HG02981 (cell line): ENCODE data around the gene LAYN.

Experiments used
- ATAC-seq: cut with Tn5 transposase; IDR thresholded peaks from one replicate; pipeline ENCODE4 v1.9.1; 2021; ENCODE audit warnings: mild to moderate bottlenecking, moderate library complexity; ENCODE audit not compliant: unreplicated experiment

LAYN gene

GRCh38 chr11:111531136-111531535 lies 9.4 kb upstream of the LAYN start:
- ATAC-seq: no peak

GRCh38 chr11:111531687-111532364 lies 8.7 kb upstream of the LAYN start:
- no peak for ATAC-seq

GRCh38 chr11:111532365-111532709 lies 8.2 kb upstream of the LAYN start:
- ATAC-seq: no peak

GRCh38 chr11:111535281-111535680 lies 5.2 kb upstream of the LAYN start:
- no peak for ATAC-seq

GRCh38 chr11:111537336-111537860 lies 3.1 kb upstream of the LAYN start:
- ATAC-seq: no peak

- ATAC-seq: no peak
Measured at GRCh38 chr11:111538407-111539114, 2.0 kb upstream of the LAYN start.

GRCh38 chr11:111539426-111540113 lies 950 bp upstream of the LAYN start:
- ATAC-seq: no peak

- ATAC-seq: no peak
Measured at GRCh38 chr11:111540937-111541253, 375 bp downstream of the LAYN start.

GRCh38 chr11:111541254-111542061 lies 938 bp downstream of the LAYN start:
- ATAC-seq: no peak

- ATAC-seq: no peak
Measured at GRCh38 chr11:111542606-111543275, 2.2 kb downstream of the LAYN start.

- no peak for ATAC-seq
Measured at GRCh38 chr11:111548525-111548924, 8.0 kb downstream of the LAYN start.

- no peak for ATAC-seq
Measured at GRCh38 chr11:111549196-111549868, 8.8 kb downstream of the LAYN start.

- ATAC-seq: no peak
Measured at GRCh38 chr11:111549869-111550203, 9.3 kb downstream of the LAYN start.

GRCh38 chr11:111550258-111550657 lies 9.7 kb downstream of the LAYN start:
- ATAC-seq: no peak

GRCh38 chr11:111554532-111554931 lies 14.0 kb downstream of the LAYN start:
- ATAC-seq: no peak

- no peak for ATAC-seq
Measured at GRCh38 chr11:111555255-111555654, 14.7 kb downstream of the LAYN start.

- no peak for ATAC-seq
Measured at GRCh38 chr11:111557425-111558111, 17.0 kb downstream of the LAYN start.

- no peak for ATAC-seq
Measured at GRCh38 chr11:111559800-111560464, 19.4 kb downstream of the LAYN start.

- ATAC-seq: no peak
Measured at GRCh38 chr11:111560800-111561199, 20.3 kb downstream of the LAYN start.
